SIG-M5 treated with dmso at 0.1 percent for 504 hours (cell line): ENCODE data around the gene SERGEF.

ENCODE experiments used
- DNase-seq: peaks from one replicate; lab custom pipeline; 2025; ENCODE audit not compliant: unreplicated experiment; lab: John Stamatoyannopoulos, UW

The SERGEF gene

DNA sequence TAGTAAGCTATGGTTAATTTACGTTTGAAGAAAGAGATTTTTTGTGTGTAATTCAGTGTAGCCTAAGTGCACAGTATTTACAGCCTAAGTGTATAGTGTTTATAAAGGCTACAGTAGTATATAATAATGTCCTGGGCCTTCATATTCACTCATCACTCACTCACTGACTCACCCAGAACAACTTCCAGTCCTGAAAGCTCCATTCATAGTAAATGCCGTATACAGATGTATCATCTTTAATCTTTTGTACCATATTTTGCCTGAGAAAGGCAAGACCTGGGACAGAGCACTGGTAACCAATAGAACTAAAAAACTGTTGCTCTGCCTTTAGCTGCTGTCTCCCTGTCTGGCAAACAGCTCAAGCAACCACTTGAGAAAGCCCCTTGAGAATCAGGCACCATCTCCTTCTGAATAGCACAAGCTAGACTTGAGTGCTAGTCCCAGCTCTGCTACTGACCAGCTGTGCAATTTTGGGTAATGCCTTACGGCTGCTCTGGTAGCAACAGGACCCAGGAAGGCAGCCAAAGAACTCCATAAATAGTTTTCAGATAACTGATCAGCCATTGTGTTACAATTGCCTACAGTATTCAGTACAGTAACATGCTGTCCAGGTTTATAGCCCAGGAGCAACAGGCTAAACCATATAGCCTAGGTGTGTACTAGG is 146.9 kb downstream of the SERGEF start:
- no peak for DNase-seq

DNA sequence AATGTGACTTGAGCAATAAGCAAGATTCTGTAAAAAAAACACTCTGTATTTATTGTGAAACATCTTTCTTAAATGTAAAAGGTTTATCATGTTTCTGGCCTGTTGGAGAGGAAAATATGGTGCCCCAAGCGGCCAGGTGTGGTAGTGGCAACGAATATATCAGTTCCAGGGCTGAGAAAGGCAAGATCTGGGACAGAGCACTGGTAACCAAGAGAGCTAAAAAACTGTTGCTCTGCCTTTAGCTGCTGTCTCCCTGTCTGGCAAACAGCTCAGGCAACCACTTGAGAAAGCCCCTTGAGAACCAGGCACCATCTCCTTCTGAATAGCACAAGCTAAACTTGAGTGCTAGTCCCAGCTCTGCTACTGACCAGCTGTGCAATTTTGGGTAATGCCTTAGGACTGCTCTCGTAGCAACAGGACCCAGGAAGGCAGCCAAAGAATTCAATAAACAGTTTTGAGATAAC is 148.3 kb downstream of the SERGEF start:
- DNase-seq: no peak

DNA sequence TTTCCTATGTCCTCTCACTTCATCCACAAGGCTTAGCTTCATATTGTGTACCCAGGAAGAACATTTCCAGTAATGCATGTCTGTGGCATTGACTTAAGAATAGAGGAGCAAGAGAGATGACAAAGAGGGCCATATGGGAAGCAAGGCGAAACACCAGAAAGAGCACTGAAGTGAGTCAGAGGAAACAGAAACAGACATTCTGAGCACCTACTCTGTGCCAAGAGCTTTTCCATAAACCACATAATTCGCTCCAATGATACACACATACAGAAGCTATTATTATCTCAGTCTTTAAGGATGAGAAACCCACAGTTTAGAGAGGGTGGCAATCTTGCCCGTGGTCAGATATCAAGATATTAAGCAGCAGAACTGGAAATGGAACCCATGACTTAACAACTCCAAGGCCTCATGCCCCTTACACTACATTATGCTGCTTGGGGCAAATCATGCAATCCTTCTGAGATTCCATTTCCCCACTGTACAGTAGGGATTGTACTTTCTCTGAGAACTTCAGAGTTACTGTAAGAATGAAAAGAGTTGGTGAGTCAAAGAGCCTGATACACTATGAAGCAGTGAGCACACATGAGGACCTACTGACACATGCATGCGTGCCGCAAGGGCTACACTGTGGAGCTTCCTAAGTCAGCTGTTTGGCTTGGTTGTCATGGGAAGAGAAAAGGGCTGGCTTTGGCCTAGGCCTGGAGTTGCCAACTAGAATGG is 151.7 kb downstream of the SERGEF start:
- DNase-seq: no peak

DNA sequence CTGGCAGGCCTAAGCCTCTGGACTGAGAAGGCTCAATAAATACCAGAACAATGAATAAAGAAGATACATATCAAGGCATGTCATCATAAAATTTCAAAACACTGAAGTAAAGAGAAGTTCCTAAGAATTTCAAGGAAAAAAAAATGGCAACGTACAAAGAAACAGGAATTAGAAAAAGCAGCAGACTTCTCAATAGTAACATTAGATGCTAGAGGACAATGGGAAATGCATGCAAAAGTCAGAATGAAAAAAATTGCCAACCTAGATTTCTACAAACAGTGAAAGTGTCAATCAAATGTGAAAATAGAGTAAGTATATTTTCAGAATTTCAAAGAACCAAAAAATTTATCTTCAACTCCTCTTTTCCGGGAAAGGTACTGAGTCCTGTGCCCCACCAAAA is 153.3 kb downstream of the SERGEF start:
- no peak for DNase-seq

DNA sequence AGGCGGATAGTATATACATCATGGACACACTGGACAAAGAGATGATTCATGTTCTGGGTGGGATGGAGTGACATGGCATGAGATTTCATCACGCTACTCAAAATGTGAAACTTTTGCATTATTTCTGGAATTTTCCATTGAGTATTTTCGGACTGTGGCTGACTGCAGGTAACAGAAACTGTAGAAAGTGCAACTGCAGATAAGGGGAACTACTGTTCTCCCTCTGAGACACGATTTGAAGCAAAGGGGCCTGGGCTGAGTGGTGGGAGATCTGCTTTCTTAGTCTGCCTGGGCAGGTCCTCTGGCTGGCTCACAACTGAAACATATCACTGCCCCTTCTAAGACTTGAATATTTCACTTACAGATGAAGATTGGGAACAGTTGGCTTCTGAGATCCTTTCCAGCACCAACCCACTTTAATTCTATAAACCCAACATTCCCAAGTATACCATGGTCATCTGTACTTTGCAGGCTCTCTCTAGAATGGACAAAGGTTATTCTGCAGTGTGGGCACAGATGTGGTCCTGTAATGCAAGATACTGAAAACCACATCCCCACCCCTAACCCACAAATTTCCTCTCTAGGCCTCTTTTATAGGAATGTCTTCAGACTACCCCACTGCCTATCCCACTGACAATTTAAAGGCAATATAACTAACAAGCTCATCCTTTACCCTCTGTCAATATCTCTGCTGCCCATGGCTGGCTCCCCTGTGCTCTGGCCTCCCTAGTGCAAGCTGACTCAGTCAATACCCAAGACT is 157.1 kb downstream of the SERGEF start:
- no peak for DNase-seq

DNA sequence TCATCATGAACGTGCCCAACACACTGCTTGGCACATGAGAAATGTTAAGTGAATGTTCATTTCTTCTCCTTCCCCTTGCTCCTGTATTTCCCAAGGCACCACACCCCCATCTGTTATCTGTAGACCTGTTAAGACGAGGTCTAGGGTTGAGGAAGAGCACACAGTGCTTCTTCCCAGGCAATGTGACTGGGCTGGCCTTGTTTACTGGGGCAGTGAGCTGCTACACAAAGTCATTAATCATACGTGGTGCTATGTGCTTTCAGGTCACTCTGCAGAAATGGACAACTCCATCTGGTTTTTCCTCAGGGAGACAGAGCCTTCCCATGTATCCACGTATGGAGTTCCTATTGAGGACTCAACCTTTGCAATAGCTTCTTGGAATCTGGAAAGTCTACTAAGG is 159.6 kb downstream of the SERGEF start:
- no peak for DNase-seq

DNA sequence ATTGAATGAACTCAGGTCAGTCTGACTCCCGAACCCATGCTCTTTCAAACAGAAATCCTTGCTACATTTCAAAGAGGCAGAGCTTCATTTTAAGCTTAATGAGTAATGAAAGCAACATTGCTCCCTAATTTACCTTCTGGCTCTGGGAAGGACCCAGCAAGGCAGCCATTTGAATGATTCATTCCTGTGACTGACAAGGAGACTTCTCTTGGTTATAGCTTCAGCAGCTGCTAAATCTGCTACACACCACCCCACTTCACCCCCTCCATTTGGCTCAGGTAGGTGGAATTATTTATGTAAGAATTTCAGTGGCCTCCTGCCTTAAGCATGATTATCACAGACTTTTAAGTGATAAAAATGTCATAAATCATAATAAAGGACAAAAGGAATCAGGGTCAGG is 160.6 kb downstream of the SERGEF start:
- DNase-seq: no peak

DNA sequence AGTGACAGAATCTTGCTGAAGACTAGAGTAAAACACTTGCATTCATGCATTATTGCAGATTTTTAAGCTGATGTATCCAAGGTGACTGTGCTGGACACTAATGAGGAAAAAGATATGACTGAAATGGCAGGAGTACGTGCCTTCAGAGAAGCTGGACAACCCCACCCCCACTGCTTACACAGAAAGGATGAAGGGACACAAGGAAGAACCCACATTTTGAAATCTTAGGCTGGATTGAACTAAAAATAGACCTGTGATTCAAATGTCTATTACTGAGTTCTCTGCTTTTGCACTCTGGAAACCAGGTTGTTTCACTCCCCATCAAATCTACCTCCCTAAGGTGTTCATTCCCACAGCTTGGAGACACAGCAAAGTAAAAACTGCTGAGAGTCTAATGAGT is 161.2 kb downstream of the SERGEF start:
- DNase-seq: no peak

DNA sequence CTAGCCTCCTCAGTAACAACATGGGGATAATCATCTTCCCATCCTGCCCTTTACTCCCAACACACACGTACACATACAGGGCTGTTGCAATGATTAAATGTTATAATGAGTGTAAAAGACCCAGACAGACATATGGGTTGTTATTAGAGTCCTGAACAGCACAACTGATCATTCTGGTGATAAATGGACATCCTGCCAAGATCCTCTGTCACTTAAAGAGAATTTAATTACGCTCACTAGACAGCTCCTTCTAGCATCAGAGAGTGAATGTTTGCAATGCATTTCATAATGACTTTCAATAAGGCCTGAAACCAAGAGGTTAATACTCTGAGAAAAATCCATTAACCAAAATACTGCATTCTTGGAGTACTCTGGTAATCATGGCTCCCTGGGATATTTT is 162.5 kb downstream of the SERGEF start:
- DNase-seq: no peak

DNA sequence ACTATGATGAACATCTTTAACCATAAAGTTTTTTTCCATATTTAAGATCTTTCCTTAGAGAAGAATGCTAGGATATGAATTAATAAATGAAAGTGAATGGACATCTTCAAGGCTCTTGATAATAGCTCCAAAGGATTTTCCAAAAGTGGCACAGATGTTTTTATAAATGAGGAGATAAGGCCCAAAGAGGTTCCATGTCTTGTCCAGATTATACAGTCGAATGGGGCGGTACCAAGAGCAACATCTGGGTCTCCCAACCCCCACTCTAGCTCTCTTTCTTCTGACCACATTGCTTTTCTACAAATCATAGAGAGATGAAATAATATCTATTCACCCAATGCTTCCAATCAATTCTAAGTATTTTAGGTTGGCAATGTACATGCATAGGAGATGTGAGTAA is 164.1 kb downstream of the SERGEF start:
- no peak for DNase-seq

DNA sequence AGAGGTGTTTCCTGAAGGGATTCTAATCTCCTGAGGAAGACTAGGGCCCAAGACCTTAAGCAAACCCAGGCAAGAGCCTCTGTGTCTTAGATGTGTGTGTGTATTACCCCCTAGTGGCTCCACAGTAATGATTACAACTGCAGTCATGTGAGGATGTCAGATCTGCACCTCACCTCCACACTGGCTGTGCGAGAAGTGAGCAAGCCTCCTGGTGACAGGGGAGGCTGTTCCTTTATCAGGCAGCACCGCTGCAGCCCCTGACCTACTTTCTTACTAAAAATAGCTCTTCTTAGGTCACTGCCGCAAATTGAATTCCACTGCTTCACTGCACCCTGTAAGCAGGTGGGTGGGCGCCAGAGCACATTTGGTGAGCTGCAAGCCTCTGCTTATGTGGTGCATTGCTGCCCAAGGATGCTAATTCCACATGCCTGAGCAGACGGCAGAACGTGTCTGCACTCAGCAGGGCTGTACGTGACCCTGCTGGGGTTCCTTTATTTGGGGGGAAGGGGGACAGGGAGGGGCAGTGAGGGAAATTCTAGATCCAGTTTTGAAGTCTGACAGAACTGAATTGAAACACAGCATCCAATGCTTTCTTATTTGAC is 165.9 kb downstream of the SERGEF start:
- no peak for DNase-seq

DNA sequence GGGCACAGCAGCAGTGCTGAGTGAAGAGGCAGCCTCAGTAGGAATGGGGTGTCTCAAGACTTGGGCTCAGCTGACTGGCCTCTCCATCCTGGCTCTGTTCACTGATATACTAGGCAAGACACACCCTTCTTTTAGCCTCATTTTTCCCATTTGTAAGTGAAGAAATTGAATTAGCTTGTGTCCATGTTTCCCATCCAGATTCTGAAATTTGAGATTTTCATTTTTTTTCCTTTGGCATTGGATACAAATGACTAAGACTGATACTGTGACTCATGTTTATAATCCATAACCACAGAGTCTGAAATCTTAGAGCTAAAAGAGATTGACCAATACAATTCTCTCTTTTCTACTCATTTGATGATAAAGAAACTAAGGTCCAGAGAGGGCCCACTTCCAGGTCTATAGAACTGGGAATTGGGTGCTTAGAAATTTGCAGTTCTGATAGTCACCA is 167.4 kb downstream of the SERGEF start:
- no peak for DNase-seq

DNA sequence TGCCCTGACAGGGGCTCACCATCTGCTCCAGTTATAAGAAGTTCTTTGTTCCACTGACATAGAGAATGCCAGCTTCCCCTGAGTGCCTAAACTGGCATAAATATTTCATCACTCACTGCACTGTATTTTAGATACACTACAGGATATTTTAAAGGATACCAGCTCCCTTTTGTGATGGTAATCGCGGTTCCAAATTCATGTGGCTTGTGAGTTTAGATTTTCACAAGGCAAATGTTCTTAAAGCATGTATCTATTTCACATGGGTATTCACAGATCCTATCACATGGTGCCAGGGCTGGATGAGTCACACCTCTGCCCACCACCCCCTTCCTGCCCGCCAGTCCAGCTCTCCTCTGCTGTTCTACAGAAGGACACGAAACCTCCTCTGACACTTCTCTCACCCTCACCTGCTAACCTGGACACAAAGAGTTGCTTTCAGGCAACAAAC is 172.7 kb downstream of the SERGEF start:
- DNase-seq: no peak

DNA sequence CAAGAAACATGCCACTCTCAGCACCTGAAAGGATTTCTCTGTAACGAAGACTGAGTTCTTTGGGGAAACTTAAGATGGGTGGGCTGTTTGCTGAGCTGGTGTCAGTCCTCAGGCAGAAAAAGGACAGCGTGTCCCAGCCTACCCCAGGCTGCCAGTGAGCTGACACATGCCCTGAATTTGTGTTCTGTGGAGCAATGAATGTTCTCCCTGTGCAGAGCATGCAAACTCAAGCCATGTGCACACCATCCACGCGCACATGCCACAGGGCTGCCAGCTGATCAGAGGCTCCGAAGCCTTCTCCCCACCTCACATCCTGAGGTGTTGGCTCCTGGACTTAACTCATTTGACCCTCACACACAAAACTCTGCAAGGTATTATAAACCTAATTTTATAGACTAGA is 173.4 kb downstream of the SERGEF start:
- no peak for DNase-seq

DNA sequence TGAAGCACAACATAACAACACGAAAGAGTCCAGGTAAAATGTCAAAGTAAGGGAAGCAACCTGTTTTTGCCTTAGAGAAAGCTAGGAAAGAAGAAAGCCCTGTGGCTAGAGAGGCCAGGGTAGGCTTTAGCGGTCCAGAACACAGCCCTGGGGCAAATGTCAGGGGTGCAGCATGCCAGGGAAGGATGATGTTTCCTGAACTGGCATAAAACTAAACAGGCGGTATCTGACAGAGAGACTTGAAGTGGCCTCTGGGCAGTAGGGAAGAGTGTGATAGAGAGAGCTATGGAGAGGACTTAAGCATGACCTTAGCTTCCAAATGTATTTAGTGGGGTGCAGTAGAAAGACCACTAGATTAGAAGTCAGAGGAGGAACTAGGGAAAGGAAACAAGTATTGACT is 174.7 kb downstream of the SERGEF start:
- no peak for DNase-seq

DNA sequence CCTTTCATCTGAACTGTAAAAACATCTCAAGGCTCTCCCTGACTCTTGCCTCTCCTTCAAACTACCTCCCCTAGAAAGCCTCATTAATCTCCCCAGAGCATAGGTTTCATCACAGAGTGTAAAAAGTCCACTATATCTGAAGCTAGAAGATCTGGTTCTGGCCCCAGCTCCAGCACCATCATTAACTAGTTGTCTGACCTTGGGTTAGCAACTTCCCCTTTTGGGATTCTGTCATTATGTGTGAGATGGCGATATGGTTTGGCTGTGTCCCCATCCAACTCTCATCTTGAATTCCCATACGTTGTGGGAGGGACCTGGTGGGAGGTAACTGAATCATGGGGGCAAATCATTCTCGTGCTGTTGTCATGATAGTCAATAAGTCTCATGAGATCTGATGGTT is 181.0 kb downstream of the SERGEF start:
- no peak for DNase-seq

DNA sequence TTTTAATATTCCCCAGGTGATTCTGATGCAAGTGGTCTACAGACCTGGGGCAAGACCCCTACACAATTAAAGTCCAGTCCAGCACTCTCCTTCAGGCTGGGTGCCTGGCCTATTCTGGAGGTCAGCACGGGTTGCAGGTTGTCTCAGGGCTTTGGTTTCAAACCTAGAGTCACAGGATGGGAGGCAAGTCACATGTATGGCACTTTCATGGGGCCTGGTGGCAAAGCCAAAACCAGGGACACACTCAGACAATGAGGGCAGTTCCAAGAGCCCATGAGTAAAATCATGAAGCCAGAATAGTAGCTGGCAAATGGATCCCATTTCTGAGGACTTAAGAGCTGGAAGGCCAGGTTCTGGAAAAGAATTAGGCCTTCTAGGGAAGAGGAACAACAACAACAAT is 181.6 kb downstream of the SERGEF start:
- no peak for DNase-seq

DNA sequence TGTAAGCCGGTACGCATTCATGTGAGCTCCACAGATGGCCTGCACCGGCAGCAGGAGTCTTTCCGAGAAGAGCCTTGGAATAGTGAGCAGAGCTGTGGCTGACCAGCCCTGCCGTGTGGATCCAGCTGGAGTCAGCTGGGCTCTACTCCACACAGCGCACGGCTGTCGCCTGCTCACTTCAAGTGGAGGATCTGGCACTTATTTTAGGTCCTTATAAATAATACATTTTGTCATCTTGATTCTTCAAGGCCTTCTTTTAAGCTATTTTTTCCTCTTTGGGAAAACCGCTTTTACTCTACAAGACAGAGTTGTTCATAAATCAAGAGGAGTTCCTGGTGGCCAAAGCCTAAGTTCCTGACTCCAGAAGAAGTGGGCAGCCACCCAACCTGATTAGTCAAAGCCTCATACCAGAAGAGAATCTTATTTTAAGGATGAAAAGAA is 184.5 kb downstream of the SERGEF start:
- no peak for DNase-seq

DNA sequence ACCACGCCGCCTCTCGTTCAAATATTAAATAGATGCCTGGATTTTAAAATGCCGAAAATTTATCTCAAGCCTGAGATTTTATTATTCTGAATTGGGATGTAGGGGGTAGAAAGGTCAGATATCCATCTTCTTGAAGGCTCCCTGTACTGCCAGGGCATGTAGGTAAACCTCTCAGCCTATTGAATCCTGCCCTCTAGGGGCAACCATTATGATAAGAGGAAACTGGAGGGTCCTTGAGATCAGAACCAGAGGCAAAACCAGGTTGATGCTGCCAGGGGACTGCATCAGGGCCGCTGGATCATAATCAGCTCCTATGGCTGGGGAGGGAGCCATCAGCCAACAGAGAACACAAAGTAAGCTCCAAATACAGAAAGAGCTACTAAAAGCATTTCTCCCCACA is 185.8 kb downstream of the SERGEF start:
- DNase-seq: no peak

DNA sequence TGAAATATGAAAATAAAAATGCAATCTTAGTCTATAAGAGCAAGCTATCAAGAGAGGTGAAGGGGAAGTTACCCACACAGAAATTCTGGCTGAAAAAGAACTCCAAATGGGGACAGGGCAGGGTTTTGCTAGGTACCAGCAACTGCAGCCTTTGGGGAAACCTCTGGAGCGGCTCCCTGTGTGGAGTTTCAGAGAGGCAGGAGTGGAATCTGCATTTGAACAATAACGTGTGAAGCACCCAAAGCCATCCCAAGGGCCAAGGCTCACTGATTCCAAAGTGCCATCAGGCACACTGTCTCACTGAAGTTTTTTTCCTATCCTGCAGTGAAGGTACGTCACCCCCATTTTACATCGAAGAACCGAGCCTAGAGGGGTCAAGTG is 190.5 kb downstream of the SERGEF start:
- DNase-seq: no peak

DNA sequence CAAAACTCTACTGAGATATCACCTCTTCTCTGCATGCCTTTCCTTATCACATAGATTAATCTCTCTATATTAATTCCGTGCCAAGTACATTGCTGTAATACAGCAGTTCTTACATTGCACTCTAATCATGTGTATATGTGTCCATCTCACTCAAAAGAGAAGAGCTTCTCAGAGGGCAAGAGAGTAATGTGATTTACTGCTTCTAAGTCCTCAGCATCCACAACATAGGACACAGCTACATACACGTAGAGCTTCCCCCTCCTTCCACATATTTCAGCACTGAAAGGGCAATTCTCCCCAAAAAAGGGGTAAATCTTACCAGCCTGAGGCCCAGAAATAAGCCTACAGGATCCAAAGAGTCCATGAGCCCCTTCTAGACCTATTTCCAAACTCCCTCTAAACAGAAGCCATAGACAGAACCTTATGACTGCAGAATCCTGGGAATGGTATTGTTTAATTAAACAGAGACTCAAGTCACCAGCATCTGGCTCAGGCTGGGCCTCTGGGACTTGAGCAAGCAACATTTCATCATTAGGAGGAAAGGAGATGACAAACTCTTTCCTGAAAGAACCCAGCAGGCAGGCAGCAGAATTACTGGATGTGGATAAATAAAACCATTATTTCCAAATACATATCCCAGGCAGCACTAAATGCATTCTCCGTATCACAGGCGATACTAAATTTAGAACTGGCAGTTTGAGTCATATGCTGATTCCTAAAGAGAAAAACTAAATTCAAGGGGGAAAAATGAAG is 191.0 kb downstream of the SERGEF start:
- no peak for DNase-seq
